HUDEP-2 (cell line): ENCODE results near the gene KLRG1.

Source experiments
- DNase-seq, 76 experiments: peaks; one replicate each; lab custom pipeline; 2025; ENCODE audit not compliant: unreplicated experiment in 76 of 76; lab: John Stamatoyannopoulos, UW

Gene KLRG1

GRCh38 chr12:8980137-8980536 lies 9.2 kb upstream of the KLRG1 start:
- DNase-seq: no peak

- DNase-seq: no peak
Observed at GRCh38 chr12:8985213-8985754, 4.1 kb upstream of the KLRG1 start.

GRCh38 chr12:8987163-8987562 lies 2.2 kb upstream of the KLRG1 start:
- no peak for DNase-seq

- no peak for DNase-seq
Observed at GRCh38 chr12:8987685-8988084, 1.7 kb upstream of the KLRG1 start.

GRCh38 chr12:8991371-8992345 lies 2.3 kb downstream of the KLRG1 start:
- DNase-seq: no peak

- DNase-seq: no peak
Observed at GRCh38 chr12:8993827-8994226, 4.5 kb downstream of the KLRG1 start.

- no peak for DNase-seq
Observed at GRCh38 chr12:8995021-8995775, 5.9 kb downstream of the KLRG1 start.

- DNase-seq: peak in 11 of 76 experiments; percentile 5 to 29 (median 11)
Observed at GRCh38 chr12:8996682-8997405, 7.5 kb downstream of the KLRG1 start.

GRCh38 chr12:9001233-9001632 lies 11.9 kb downstream of the KLRG1 start:
- no peak for DNase-seq

- no peak for DNase-seq
Observed at GRCh38 chr12:9002335-9002734, 13.0 kb downstream of the KLRG1 start.

GRCh38 chr12:9022592-9022991 lies 33.2 kb downstream of the KLRG1 start:
- DNase-seq: no peak

GRCh38 chr12:9024512-9024911 lies 35.2 kb downstream of the KLRG1 start:
- DNase-seq: no peak

GRCh38 chr12:9027161-9028059 lies 38.1 kb downstream of the KLRG1 start:
- DNase-seq: no peak

- DNase-seq: no peak
Observed at GRCh38 chr12:9030776-9031175, 41.4 kb downstream of the KLRG1 start.

- DNase-seq: peak in 10 of 76 experiments; percentile 1 to 41 (median 4)
Observed at GRCh38 chr12:9032202-9032964, 43.0 kb downstream of the KLRG1 start.

GRCh38 chr12:9033265-9033887 lies 44.0 kb downstream of the KLRG1 start:
- DNase-seq: no peak

GRCh38 chr12:9034095-9034494 lies 44.7 kb downstream of the KLRG1 start:
- no peak for DNase-seq

- DNase-seq: no peak
Observed at GRCh38 chr12:9036227-9036626, 46.9 kb downstream of the KLRG1 start.

- DNase-seq: no peak
Observed at GRCh38 chr12:9037431-9037830, 48.1 kb downstream of the KLRG1 start.
